Skin of body (tissue), 2 donors: ENCODE results near the gene CELF4. TPM values are rescaled to one million over a fixed set of nuclear protein-coding genes. Genes with fewer than 3 reads are reported as not detected.

Experiments used
- DNase-seq: peaks from one replicate; lab custom pipeline; 2025; lab: John Stamatoyannopoulos, UW
- total RNA-seq: library from RNA; depleted of rRNA; stranded (reverse); fragments of >200 nt; gene quantifications from one replicate; pipeline ENCODE4 v1.2.3, GENCODE V29; 2014

The CELF4 gene
- total RNA-seq: 0.69 TPM

- DNase-seq: no peak
Measured at GRCh38 chr18:37565101-37565976, at the start of gene CELF4. TSS of gene CELF4 (minus strand) at chr18:37565798.

DNA sequence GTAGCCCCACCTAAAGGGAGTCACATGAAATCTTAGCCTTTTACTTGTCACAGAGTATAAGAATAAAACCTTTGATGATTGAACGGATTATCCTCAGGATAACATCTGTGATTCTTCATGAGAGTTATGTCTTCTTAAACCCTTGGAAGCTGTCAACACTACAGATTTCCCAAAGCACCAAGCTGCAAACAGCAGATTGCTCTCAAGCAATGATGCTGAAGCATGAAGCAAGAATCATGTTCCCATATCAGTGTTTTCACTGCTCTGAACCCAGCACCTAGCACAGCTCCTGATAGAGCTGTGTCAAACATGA is 47.6 kb upstream of the CELF4 start:
- no peak for DNase-seq

- DNase-seq: peak; percentile 5
Measured at GRCh38 chr18:37612524-37613252, 47.1 kb upstream of the CELF4 start.

DNA sequence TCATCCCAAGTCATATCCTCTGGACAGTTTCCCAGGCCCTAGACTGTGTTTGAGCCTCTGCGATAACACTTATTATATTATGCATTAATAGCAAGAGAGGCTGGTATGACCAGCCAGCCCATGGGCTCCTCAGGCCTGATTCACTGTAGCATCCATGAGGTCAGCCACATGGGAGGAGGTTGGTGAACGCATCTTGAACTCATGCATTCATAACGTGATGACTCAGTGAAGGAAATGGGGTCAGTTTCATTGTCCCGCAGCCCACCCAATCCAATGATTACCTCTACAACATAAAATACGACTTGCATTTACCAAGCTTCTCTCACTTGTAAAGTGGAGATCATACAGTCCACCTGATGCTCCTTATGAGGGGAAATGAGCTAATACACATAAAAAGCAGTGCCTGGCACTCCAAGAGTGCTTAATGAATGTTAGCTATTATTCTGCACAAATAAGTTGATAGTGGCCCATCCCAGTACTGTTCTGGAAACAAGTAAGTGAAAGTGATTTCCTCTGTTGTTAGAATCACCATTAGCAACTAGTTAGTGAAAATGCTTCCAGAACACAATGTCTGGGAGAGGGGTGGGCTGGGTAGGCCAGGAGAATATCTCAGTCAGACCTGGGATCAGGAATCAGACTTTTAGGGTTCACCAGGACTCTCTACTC is 46.1 kb upstream of the CELF4 start:
- no peak for DNase-seq

DNA sequence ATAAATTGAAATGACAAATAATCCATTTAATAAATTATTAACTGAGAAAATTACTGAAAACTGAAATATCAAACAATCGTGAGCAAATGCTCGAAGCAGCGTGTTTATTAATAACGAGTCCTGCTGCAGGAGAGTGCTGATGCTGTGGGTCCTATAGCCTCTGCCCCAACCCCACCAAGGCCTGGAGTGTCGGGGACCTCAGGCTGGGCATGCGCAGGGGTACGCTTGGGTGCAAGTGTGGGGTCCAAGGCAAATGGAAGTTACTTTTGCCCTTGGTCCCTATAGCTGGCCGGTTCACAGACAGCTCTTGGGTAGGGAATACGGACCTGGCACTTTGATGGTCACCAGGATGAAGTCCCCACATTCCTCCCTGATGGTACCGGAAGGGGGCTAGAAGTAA is 43.3 kb upstream of the CELF4 start:
- no peak for DNase-seq

DNA sequence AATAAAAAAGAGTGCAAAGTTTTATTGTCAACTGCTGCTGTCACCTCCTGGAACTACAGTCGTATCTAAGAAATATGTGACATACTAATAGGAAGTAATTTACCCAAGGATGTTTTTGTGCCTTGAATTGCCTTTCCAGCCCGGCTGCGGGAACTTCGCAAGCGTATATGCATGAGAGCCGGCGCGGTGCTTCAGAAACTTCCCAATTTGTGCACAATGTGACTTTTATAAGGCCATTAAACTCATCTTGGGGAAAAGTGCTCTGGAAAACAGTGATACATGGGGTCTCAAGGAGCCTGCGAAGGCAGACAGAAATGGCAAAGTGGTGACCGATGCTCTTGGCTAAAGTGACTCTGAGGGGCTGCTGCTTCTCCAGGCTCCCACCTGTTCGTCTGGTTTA is 41.7 kb upstream of the CELF4 start:
- DNase-seq: no peak

- DNase-seq: no peak
Measured at GRCh38 chr18:37604032-37604431, 38.4 kb upstream of the CELF4 start.

DNA sequence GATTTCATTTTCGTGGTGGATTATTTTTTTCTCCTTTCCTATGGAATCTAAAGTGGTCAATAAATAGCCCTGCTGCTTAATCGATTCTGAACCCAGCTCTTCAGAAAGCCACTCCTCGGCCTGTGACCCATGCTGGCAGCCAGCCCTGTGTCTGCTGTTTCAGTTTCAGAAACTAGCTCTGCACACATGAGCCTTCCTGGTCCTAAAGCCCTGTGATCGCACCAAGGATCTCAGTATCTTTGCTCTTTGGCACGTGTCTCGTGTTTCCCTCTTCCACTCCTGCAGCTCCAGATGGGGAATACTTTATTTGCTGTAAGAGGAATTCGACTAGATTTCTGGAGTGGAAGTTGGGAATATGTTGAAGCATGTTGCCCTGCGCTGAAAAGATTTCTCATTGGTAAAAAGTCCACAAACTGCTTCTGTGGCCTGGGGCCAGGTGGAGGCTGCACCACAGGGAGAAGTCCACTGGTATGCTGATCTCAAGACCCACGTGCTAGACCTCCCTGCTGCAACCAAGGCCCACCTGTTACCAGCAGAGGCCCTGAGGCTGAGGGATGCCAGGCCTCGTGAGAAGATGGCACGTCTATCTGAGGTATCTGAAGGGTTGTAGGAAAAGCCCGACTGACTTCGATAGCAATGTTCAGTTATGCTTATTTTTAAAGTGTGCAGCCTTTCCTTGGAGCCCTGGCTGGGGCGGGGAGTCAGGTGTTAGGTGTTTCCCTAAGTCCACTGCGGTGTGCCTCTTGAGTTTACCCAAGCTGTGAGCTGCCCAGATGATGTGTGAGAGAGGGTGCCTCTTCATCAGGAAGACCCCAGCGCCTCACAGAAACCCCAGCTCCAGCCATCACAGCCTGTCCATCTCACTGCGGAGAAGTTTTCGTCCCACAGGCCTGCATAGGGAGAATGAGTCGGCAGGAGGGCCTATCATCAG is 33.6 kb upstream of the CELF4 start:
- no peak for DNase-seq

DNA sequence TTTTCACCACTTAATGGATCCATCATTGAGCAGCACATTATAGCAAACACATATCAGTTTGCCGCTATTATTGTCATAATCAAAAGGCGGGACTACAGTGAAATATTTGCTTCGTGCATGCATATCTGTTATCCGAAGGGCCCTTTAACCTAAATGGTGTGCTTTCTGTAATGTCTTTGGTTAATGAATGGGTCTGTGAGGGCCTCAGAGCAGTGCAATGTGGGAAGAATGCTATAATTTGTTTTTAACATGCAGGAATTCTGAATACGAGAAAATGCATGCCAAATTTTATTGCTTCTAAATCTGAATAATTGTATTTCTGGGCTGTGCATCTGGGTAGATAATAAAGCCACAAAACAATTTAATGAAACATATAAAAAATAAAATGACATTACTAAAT is 32.8 kb upstream of the CELF4 start:
- no peak for DNase-seq

- DNase-seq: no peak
Measured at GRCh38 chr18:37590346-37590745, 24.7 kb upstream of the CELF4 start.

GRCh38 chr18:37588289-37588688 is 22.7 kb upstream of the CELF4 start:
- no peak for DNase-seq

DNA sequence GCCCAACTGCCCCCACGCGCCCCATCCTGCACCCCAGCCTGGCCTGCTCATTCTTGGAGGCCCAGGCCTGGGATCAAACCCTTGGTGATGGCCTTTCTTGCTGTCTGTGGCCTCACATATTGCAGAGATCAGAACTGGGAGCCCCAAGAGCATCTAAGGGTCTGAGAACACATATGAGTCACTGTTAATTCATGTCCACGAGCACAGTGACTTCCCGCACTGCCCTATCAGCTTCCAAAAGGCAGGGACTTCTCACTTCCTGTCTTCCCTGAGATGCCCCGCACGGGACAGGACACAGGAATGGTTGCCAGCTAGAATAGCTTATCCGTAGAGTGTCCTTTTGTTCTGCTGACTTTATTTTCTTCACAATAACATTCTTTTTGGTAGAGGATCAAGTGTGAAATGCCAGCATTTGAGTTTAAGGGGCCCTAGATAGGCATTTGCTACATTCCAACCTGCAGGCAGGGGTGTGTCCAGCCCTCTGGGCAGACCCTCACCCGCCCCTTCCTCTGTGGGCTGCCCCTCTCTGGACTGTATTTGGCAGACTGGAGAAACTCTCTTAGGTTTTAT is 21.1 kb upstream of the CELF4 start:
- no peak for DNase-seq

GRCh38 chr18:37584952-37585695 is 19.5 kb upstream of the CELF4 start:
- no peak for DNase-seq

DNA sequence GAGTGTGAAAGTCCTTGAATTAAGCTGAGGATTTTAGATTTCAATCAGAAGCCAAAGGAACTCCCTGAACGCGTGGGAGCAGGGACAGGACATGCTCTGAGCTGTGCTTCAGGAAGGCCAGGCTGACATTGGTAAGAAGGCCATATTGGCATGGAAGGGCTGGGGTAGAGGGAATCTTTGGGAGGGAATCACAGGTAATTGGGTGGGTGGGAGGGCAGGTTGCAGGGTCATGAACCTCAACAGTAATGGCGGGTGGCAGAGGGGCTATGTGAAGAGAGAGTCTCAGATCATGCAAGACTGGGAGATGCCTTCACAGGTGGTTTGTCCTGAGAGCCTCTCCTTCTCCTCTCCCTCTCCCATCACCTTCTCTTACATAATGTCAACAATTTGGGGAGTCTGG is 18.6 kb upstream of the CELF4 start:
- DNase-seq: no peak

DNA sequence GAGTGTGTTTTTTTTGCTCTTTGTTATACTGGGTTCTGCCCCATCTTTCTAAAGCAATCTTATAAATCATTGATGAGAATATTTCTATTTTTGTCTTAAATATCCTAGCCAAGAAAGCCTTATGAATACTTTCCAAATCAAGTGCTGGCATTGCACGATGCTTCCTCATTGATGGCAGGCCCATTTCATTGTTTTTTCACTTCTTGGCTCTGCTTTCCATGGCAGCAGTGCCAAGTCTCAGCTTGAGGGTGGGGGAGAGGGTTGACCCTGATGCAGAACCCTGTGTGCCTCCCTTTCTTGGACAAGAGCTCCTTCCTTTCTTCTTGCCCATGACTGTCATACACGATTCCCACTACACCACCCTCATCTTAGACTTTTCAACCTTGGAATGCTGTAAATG is 16.7 kb upstream of the CELF4 start:
- DNase-seq: no peak

GRCh38 chr18:37578886-37579513 is 13.4 kb upstream of the CELF4 start:
- peak; percentile 7 for DNase-seq

DNA sequence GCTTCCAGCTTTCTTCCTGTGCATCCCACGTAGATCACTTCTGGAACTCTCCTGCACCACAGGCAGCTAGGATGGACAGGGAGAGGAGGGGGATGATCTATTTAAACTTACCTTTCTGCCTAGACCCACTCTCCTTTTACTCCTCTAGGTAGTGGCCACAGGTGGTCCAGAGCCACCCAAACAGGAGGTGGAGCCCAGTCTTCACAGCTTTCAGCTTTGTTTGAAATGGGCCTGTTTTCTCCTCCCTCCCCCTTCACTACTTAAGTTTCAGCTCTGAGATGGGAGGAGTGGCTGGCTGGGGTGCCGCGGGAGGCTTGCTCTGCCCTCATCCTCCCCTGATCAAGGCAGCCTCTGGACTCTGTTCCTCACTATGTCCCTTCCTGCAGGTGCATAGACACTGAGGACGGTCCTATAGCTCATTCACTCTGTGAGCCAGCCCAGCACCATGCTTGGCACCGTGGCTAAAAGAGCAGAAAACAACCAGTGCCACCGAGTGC is 12.6 kb upstream of the CELF4 start:
- no peak for DNase-seq

DNA sequence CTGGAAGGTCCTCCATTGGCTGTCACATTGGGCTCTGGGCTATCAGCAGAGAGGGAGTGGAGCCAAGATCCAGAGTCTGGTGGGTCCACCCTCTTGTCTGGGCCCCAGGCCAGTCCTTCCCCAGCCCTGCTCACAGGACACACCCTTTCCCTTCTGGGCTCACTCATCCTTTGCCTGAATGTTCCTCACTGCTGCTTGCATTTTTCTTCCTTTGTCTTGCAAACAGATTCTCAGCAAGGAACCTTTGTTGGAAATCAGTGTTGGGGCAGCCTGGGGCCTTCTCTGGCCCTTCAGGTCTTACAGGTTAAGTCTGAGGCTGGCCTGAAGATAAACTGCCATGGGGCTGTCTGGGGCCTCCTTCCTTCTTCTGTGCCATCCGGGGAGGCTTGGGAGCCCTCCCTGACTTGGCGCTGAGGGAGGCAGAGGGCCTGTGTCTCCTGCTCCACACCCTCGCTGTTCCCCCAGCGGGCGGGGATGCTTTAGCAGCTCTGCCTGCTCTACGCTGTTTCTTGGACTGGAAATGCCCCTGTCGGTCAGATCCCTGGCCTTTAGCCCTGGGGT is 11.5 kb upstream of the CELF4 start:
- DNase-seq: peak; percentile 57

DNA sequence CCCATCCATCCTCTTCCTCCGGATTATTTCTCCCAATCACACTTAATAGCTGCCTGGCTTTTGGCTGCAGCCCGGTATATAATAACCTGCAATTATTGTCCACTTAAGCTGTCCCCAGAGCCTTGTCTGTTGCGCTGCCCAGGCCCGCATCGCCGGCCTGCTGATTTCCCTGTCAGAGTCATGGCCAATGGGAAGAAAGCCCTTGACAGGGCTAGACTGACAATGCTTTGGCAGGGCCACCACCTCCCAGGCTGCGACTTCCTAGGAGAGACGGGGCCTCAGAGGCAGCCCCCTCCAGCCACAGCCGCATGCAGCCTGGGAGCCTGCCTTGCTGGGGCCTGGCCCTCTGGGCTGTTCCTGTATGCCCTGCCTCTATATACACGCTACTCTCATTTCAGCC is 10.0 kb upstream of the CELF4 start:
- no peak for DNase-seq
